K562 (cell line): ENCODE data around the gene FGGY. TPM values are rescaled to one million over a fixed set of nuclear protein-coding genes. Genes with fewer than 3 reads are reported as not detected.

ENCODE experiments used
- ATAC-seq: fragments of 200-7000 bp; cut with Tn5 transposase; 3 replicates; pipeline ENCODE4 v1.9.1; 2020; ENCODE audit warnings: moderate library complexity
- BruUV-seq: library from RNA; stranded (reverse); fragments of 400-500 nt; replicated peaks from 2 replicates; lab custom pipeline; 2021; lab: Mats Ljungman, UMichigan
- CTCF ChIA-PET: fragments of 300-600 bp; formaldehyde crosslinking; extraction: SDS; loops from one replicate; lab custom pipeline; 2021; ENCODE audit warnings: low intra/inter-chr PET ratio; lab: Yijun Ruan, JAX
- POLR2A ChIA-PET: fragments of 300-600, 350-650 bp; sonication (Branson Sonifier 250); formaldehyde crosslinking; extraction: SDS; loops from one replicate; lab custom pipeline; 2021; ENCODE audit warnings: antibody characterized with exemption, inconsistent platforms; lab: Yijun Ruan, JAX
- DNase-seq, 4 experiments: peaks; one replicate each; pipeline versions ENCODE4 v3.0.0 to v3.0.0-alpha.2; 2011 to 2018; ENCODE audit warnings: low spot score in 3 of 4, mixed read lengths in 3 of 4; ENCODE audit errors: extremely low read depth in 1 of 4
- FAIRE-seq: peaks from 2 replicates; lab custom pipeline; 2011; peaks lifted over from hg19 to GRCh38; lab: Jason Lieb, UNC
- H2AFZ ChIP-seq: 2 replicates; pipeline ENCODE4 v1.6.0; 2011; ENCODE audit warnings: low read depth, low read length, control low read depth, inconsistent platforms
- H3K27ac ChIP-seq: fragments of 200-600 bp; 3 replicates; pipeline ENCODE4 v1.8.0; 2011; ENCODE audit warnings: low read depth, mild to moderate bottlenecking, control low read depth, inconsistent platforms, low read length, moderate library complexity, mixed read lengths; ENCODE audit errors: extremely low read depth
- H3K27me3 ChIP-seq, 2 experiments: fragments of 300-600 bp in 1 of 2; 2 replicates in 1 of 2; 3 replicates in 1 of 2; pipeline versions ENCODE4 v1.6.0 to v1.8.0; 2011; ENCODE audit warnings: inconsistent platforms in 2 of 2, low read length in 2 of 2, mild to moderate bottlenecking in 1 of 2, mixed read lengths in 1 of 2, moderate library complexity in 1 of 2; ENCODE audit not compliant: control insufficient read depth in 2 of 2, insufficient read depth in 2 of 2
- H3K36me3 ChIP-seq: fragments of 300-600 bp; 3 replicates; pipeline ENCODE4 v1.8.0; 2011; ENCODE audit warnings: mild to moderate bottlenecking, low read length, inconsistent platforms; ENCODE audit not compliant: control insufficient read depth, insufficient read depth
- H3K4me1 ChIP-seq, 2 experiments: fragments of 200-600 bp in 1 of 2; replicated peaks in 1 of 2; 2 replicates in 1 of 2; 3 replicates in 1 of 2; pipeline versions ENCODE4 v1.5.1 to v1.8.0; 2011; ENCODE audit warnings: inconsistent platforms in 2 of 2, low read length in 2 of 2, mild to moderate bottlenecking in 1 of 2, mixed read lengths in 1 of 2, moderate library complexity in 1 of 2; ENCODE audit not compliant: control insufficient read depth in 2 of 2, insufficient read depth in 2 of 2
- H3K4me2 ChIP-seq: 2 replicates; pipeline ENCODE4 v1.6.1; 2011; ENCODE audit warnings: low read length, control low read depth, inconsistent platforms, mixed read lengths; ENCODE audit not compliant: insufficient read depth
- H3K4me3 ChIP-seq: fragments of 200-600 bp; sonication (generic), shearing (Covaris generic); 2 replicates; pipeline ENCODE4 v1.5.1; 2016; ENCODE audit warnings: control low read depth, inconsistent platforms
- H3K79me2 ChIP-seq: fragments of 200-600 bp; 3 replicates; pipeline ENCODE4 v1.8.0; 2011; ENCODE audit warnings: low read length, inconsistent platforms; ENCODE audit not compliant: control insufficient read depth, insufficient read depth
- H3K9ac ChIP-seq, 2 experiments: 2 replicates each; pipeline versions ENCODE4 v1.6.0 to v1.6.1; 2011; ENCODE audit warnings: low read depth in 2 of 2, low read length in 2 of 2, control low read depth in 1 of 2, inconsistent platforms in 1 of 2, mild to moderate bottlenecking in 1 of 2, mixed read lengths in 1 of 2; ENCODE audit not compliant: insufficient read depth in 1 of 2
- H3K9me1 ChIP-seq: one replicate; pipeline ENCODE4 v1.6.0; 2011; ENCODE audit warnings: inconsistent platforms, mild to moderate bottlenecking, low read length, moderate library complexity; ENCODE audit not compliant: control insufficient read depth, insufficient read depth
- H3K9me3 ChIP-seq: replicated peaks from 2 replicates; pipeline ENCODE4 v1.5.1; 2011; ENCODE audit warnings: low read depth, low read length, inconsistent platforms; ENCODE audit not compliant: control insufficient read depth, insufficient read depth
- H4K20me1 ChIP-seq: replicated peaks from 2 replicates; pipeline ENCODE4 v1.6.1; 2011; ENCODE audit warnings: low read length, inconsistent platforms, mixed read lengths; ENCODE audit not compliant: control insufficient read depth, insufficient read depth
- ATF1 ChIP-seq, 2 experiments: fragments of 450-650 bp in 1 of 2; IDR thresholded peaks; 2 replicates each; pipeline ENCODE4 v1.6.1; 2016; ENCODE audit warnings: missing compliant biosample characterization in 1 of 2, missing genetic modification characterization in 1 of 2
- IRF2 ChIP-seq: sonication (generic); formaldehyde crosslinking; IDR thresholded peaks from 2 replicates; pipeline ENCODE4 v1.8.1; 2022; ENCODE audit warnings: mild to moderate bottlenecking, missing genetic modification reagents
- MAFG ChIP-seq: fragments of 450-650 bp; conservative IDR thresholded peaks from 2 replicates; pipeline ENCODE4 v1.6.1; 2016; ENCODE audit warnings: missing genetic modification characterization, missing compliant biosample characterization
- MAX ChIP-seq: sonication (generic); formaldehyde crosslinking; IDR thresholded peaks from 2 replicates; pipeline ENCODE4 v1.9.0; 2022; ENCODE audit warnings: mild to moderate bottlenecking, missing genetic modification reagents
- MXI1 ChIP-seq: IDR thresholded peaks from 2 replicates; pipeline ENCODE4 v1.6.1; 2011; ENCODE audit warnings: low read depth, mild to moderate bottlenecking, improper control_type of control experiment, low read length
- NFRKB ChIP-seq: fragments of 450-650 bp; IDR thresholded peaks from 2 replicates; pipeline ENCODE4 v1.6.1; 2016; ENCODE audit warnings: low read depth
- PHB2 ChIP-seq: fragments of 450-650 bp; IDR thresholded peaks from 2 replicates; pipeline ENCODE4 v1.6.1; 2017; ENCODE audit warnings: low read depth
- TRIM28 ChIP-seq: fragments of 450-650 bp; IDR thresholded peaks from 2 replicates; pipeline ENCODE4 v1.6.1; 2017
- ZNF316 ChIP-seq: fragments of 450-650 bp; IDR thresholded peaks from 2 replicates; pipeline ENCODE4 v1.6.1; 2016
- WGBS: fragments of 100-300 bp; shearing (Covaris generic); methylation state at CpG from one replicate; pipeline ENCODE4 v1.1.6; 2016; ENCODE audit warnings: low coverage, mixed read lengths; ENCODE audit not compliant: insufficient coverage; ENCODE audit errors: missing lambda C conversion rate; 5-methylcytosine and 5-hydroxymethylcytosine counted together
- in situ Hi-C: fragments of 300-500 bp; cut with MboI; formaldehyde crosslinking; loops from 4 replicates; pipeline ENCODE4 v1.15.0; 2018; ENCODE audit warnings: inconsistent platforms, mixed read lengths
- intact Hi-C: fragments of 100-400 bp; cut with micrococcal nuclease; formaldehyde crosslinking; loops from 2 replicates; pipeline ENCODE4 v1.14.2; 2022
- polyA plus RNA-seq, 8 experiments: library from polyadenylated mRNA; depleted of rRNA in 4 of 8; stranded (reverse) in 5 of 8; unstranded in 3 of 8; fragments of >200 nt; fragmentation: Nextera tagmentation in 2 of 8; fragmentation: Illumina TruSeq in 1 of 8; extraction: Ambion mirVana in 2 of 8; extraction: Trizol in 1 of 8; gene quantifications; 2 replicates each; pipeline versions ENCODE4 v1.2.1 to v1.2.3, GENCODE V29; 2011 to 2014; ENCODE audit warnings: inconsistent platforms in 1 of 8, missing spikeins in 1 of 8
- total RNA-seq, 7 experiments: library from RNA; depleted of rRNA in 6 of 7; stranded (reverse); fragments of >200 nt in 6 of 7; fragmentation: Illumina TruSeq in 2 of 7; extraction: Trizol in 2 of 7; gene quantifications; 2 replicates each; pipeline versions ENCODE4 v1.2.1 to v1.2.3, GENCODE V29; 2011 to 2021; ENCODE audit warnings: low replicate concordance in 1 of 7

The FGGY gene
- total and polyA plus RNA-seq, 9 of the 15 experiments (the other 6 are each of a cell fraction or from before 2014, with no cell fraction given) = 9.7 to 19.2 (median 12.6) TPM

- H3K4me1 ChIP-seq = no peaks in the 10 kb centered on the region
- intact Hi-C loops = no loop called here
- 16% methylated on average over 6 of the region's 6 CpGs for WGBS
- H3K27ac ChIP-seq = no peak overlapping the region
- ATAC-seq = no peak
- H3K9me1 ChIP-seq = no peaks in the 10 kb centered on the region
- TF ChIP-seq ZNF316 (no peak), NFRKB (no peak), MXI1 (no peak), MAFG (tag) (no peak), MAX (no peak), TRIM28 (no peak), PHB2 (no peak), ATF1 (CRISPR knock-in tag; IDR thresholded peaks at IDR 0.05) (no peak), ATF1 (tag; IDR thresholded peaks at IDR 0.05) (no peak), IRF2 (CRISPR knock-in tag) (no peak)
- TF ChIP-seq, all 486 proteins: peak for 0
- no peak overlapping the region for H3K4me3 ChIP-seq
- in situ Hi-C loops = loop anchor here (10.0 kb wide), 1 partner anchor 959 kb away; no protein-coding TSS in a partner anchor
- H3K9ac ChIP-seq = no peak overlapping the region
- BruUV-seq = no TSS peak
- H3K9me3 ChIP-seq = no peaks in the 10 kb centered on the region
- POLR2A ChIA-PET = interaction anchor here (1.1 kb wide), 1 partner anchor 20 kb away, joined by 3 read pairs; no protein-coding TSS in a partner anchor
- no peak for FAIRE-seq
- H3K4me2 ChIP-seq = no peak overlapping the region
- no peaks in the 10 kb centered on the region for H3K79me2 ChIP-seq
- no peaks in the 10 kb centered on the region; a peak in 2 of 5 replicates for H3K27me3 ChIP-seq
- H3K36me3 ChIP-seq = no peaks in the 10 kb centered on the region
- CTCF ChIA-PET = no interaction called here
- no peaks in the 10 kb centered on the region for H4K20me1 ChIP-seq
- DNase-seq = no peak
- H2AFZ ChIP-seq = no peak overlapping the region
Measured at GRCh38 chr1:59703918-59704378, 407.1 kb downstream of the FGGY start.
